Non-pigmented ciliary epithelial cell (primary cell): Measurements from ENCODE around the gene ERVMER34-1.

Experiments
- DNase-seq: peaks from one replicate; pipeline ENCODE4 v3.0.0-alpha.2; 2010; ENCODE audit warnings: low read depth

ERVMER34-1 gene

GRCh38 chr4:52750819-52751486, at the start of gene ERVMER34-1:
ERVMER34-1 (minus strand) TSS chr4:52751425; CDS start chr4:52745520, 5,905 bp downstream.
- no peak for DNase-seq

GRCh38 chr4:52799813-52800212, 48.6 kb upstream of the ERVMER34-1 start:
- DNase-seq: no peak

GRCh38 chr4:52795533-52795932, 44.3 kb upstream of the ERVMER34-1 start:
- no peak for DNase-seq

- DNase-seq: no peak
Measured at GRCh38 chr4:52791936-52792335, 40.7 kb upstream of the ERVMER34-1 start.

GRCh38 chr4:52789774-52790173, 38.5 kb upstream of the ERVMER34-1 start:
- DNase-seq: no peak

GRCh38 chr4:52788806-52789205, 37.6 kb upstream of the ERVMER34-1 start:
- DNase-seq: no peak

- no peak for DNase-seq
Measured at GRCh38 chr4:52783069-52783468, 31.8 kb upstream of the ERVMER34-1 start.

- DNase-seq: no peak
Measured at GRCh38 chr4:52780617-52781354, 29.6 kb upstream of the ERVMER34-1 start.

- DNase-seq: no peak
Measured at GRCh38 chr4:52780206-52780605, 29.0 kb upstream of the ERVMER34-1 start.

GRCh38 chr4:52760256-52760655, 9.0 kb upstream of the ERVMER34-1 start:
- no peak for DNase-seq

GRCh38 chr4:52755426-52755825, 4.2 kb upstream of the ERVMER34-1 start:
- DNase-seq: no peak

GRCh38 chr4:52752936-52753335, 1.7 kb upstream of the ERVMER34-1 start:
- no peak for DNase-seq

GRCh38 chr4:52751487-52751911, 274 bp upstream of the ERVMER34-1 start:
- no peak for DNase-seq

- no peak for DNase-seq
Measured at GRCh38 chr4:52750213-52750612, 1.0 kb downstream of the ERVMER34-1 start.

GRCh38 chr4:52748432-52748831, 2.8 kb downstream of the ERVMER34-1 start:
- DNase-seq: no peak

- DNase-seq: no peak
Measured at GRCh38 chr4:52744588-52744987, 6.6 kb downstream of the ERVMER34-1 start.

- no peak for DNase-seq
Measured at GRCh38 chr4:52743444-52744019, 7.7 kb downstream of the ERVMER34-1 start.

GRCh38 chr4:52729586-52729985, 21.6 kb downstream of the ERVMER34-1 start:
- DNase-seq: no peak

- no peak for DNase-seq
Measured at GRCh38 chr4:52728691-52729240, 22.5 kb downstream of the ERVMER34-1 start.

GRCh38 chr4:52726826-52727580, 24.2 kb downstream of the ERVMER34-1 start:
- DNase-seq: no peak

- peak; percentile 89 for DNase-seq
Measured at GRCh38 chr4:52721968-52722815, 29.0 kb downstream of the ERVMER34-1 start.
